Osteoblast (primary cell): ENCODE measurements around the gene DNER. TPM values are rescaled to one million over a fixed set of nuclear protein-coding genes. Genes with fewer than 3 reads are reported as not detected.

Experiments
- DNase-seq: peaks from one replicate; pipeline ENCODE4 v3.0.0; 2011; ENCODE audit warnings: low spot score, mixed read lengths; ENCODE audit not compliant: insufficient read length; ENCODE audit errors: missing footprints
- H2AFZ ChIP-seq: 2 replicates; pipeline ENCODE4 v1.6.0; 2011; ENCODE audit warnings: mild to moderate bottlenecking, low read length
- H3K27ac ChIP-seq: 2 replicates; pipeline ENCODE4 v1.5.1; 2011; ENCODE audit warnings: mild to moderate bottlenecking, low read depth, low read length, moderate library complexity
- H3K27me3 ChIP-seq: 2 replicates; pipeline ENCODE4 v1.6.0; 2012; ENCODE audit warnings: mild to moderate bottlenecking, control low read depth, inconsistent platforms, low read length, moderate library complexity; ENCODE audit not compliant: insufficient read depth
- H3K36me3 ChIP-seq: 2 replicates; pipeline ENCODE4 v1.5.1; 2011; ENCODE audit warnings: mild to moderate bottlenecking, low read length, control low read depth, moderate library complexity; ENCODE audit not compliant: insufficient read depth
- H3K4me1 ChIP-seq: 2 replicates; pipeline ENCODE4 v1.5.1; 2011; ENCODE audit warnings: mild to moderate bottlenecking, low read length, control low read depth, moderate library complexity; ENCODE audit not compliant: insufficient read depth
- H3K4me2 ChIP-seq: 2 replicates; pipeline ENCODE4 v1.6.0; 2011; ENCODE audit warnings: mild to moderate bottlenecking, low read length; ENCODE audit not compliant: insufficient read depth
- H3K4me3 ChIP-seq: fragments of 200-600 bp; sonication (generic); 3 replicates; pipeline ENCODE4 v1.5.1; 2012; ENCODE audit warnings: mild to moderate bottlenecking, low read length, inconsistent platforms; ENCODE audit not compliant: insufficient read depth
- H3K79me2 ChIP-seq: 2 replicates; pipeline ENCODE4 v1.6.0; 2012; ENCODE audit warnings: mild to moderate bottlenecking, low read length, control low read depth, inconsistent platforms; ENCODE audit not compliant: insufficient read depth
- H3K9me3 ChIP-seq: 2 replicates; pipeline ENCODE4 v1.5.1; 2011; ENCODE audit warnings: low read depth, low read length, control low read depth
- H4K20me1 ChIP-seq: 2 replicates; pipeline ENCODE4 v1.6.0; 2012; ENCODE audit warnings: mild to moderate bottlenecking, low read length, control low read depth; ENCODE audit not compliant: insufficient read depth
- total RNA-seq: library from RNA; depleted of rRNA; stranded (reverse); fragments of >200 nt; gene quantifications from 2 replicates; pipeline ENCODE4 v1.2.3, GENCODE V29; 2012
- TF ChIP-seq, protein P1 (sequence below): IDR thresholded peaks from 2 replicates; pipeline ENCODE4 v1.5.1; 2011; ENCODE audit warnings: mild to moderate bottlenecking, low read depth, low read length, moderate library complexity; ENCODE audit errors: extremely low read depth

DNER gene
- total RNA-seq, 1 donor, result 0.36 TPM

DNA sequence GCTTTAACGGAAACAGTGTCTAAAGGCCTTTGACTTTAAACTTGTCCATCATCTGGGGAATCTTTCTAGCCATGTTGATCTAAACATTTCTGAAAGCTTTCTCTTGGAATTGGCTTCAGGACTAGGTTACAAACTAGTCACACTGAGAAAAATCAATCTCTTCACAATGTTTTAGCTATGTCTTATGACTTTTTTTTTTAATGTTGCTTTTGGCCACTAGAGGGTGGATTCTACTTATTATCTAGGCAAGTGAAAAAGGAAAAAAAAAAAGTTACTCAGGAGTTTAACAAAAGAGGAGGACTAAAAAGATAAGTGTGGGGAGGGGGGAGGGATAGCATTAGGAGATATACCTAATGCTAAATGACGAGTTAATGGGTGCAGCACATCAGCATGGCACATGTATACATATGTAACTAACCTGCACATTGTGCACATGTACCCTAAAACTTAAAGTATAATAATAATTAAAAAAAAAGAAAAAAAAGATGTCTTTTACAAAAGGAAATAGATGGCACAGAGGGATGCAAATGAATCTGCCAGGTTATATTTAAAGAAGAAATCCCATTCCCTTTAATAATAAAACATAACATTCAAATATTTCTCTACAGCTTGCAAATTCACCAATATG, 282.9 kb downstream of the DNER start:
- no peaks in the 10 kb centered on the region for H3K4me1 ChIP-seq
- H2AFZ ChIP-seq, result no peak overlapping the region
- peaks cover 3% of the 10 kb centered on the region for H3K9me3 ChIP-seq
- H3K27ac ChIP-seq, result no peak overlapping the region
- H3K79me2 ChIP-seq, result no peaks in the 10 kb centered on the region
- peak; percentile 18 for DNase-seq
- no peaks in the 10 kb centered on the region for H3K36me3 ChIP-seq
- H4K20me1 ChIP-seq, result no peaks in the 10 kb centered on the region
- H3K27me3 ChIP-seq, result no peaks in the 10 kb centered on the region
- H3K4me2 ChIP-seq, result no peak overlapping the region
- TF ChIP-seq, protein P1, sequence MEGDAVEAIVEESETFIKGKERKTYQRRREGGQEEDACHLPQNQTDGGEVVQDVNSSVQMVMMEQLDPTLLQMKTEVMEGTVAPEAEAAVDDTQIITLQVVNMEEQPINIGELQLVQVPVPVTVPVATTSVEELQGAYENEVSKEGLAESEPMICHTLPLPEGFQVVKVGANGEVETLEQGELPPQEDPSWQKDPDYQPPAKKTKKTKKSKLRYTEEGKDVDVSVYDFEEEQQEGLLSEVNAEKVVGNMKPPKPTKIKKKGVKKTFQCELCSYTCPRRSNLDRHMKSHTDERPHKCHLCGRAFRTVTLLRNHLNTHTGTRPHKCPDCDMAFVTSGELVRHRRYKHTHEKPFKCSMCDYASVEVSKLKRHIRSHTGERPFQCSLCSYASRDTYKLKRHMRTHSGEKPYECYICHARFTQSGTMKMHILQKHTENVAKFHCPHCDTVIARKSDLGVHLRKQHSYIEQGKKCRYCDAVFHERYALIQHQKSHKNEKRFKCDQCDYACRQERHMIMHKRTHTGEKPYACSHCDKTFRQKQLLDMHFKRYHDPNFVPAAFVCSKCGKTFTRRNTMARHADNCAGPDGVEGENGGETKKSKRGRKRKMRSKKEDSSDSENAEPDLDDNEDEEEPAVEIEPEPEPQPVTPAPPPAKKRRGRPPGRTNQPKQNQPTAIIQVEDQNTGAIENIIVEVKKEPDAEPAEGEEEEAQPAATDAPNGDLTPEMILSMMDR, result peak; percentile 55
- H3K4me3 ChIP-seq, result no peak overlapping the region

DNA sequence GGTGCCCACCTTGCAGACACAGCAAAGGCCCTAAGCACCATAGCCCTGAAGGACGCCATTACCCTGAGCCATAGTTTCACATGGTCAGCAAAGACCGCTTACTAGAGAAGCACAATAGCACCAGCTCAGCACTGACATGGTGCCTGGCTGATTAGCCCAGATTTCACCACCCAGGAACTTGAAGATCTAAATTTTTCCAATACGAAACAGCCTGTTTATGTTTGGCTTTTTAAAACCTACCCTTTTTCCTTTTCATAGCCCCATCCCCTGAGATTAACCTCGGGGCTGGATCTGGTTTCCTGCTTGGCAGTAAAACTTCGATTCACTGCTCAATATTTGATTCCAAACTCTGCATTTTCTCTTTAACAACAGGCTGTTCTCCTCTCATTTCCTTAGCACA, 284.8 kb downstream of the DNER start:
- Histone ChIP-seq H3K79me2 (no peaks in the 10 kb centered on the region), H3K9me3 (no peaks in the 10 kb centered on the region), H3K4me3 (no peak overlapping the region), H3K27me3 (no peaks in the 10 kb centered on the region), H3K4me1 (no peaks in the 10 kb centered on the region), H2AFZ (peak overlapping the region; percentile 56), H3K4me2 (no peak overlapping the region), H3K27ac (no peak overlapping the region), H4K20me1 (no peaks in the 10 kb centered on the region), H3K36me3 (no peaks in the 10 kb centered on the region)
- DNase-seq, result no peak
- TF ChIP-seq, protein P1, result no peak

DNA sequence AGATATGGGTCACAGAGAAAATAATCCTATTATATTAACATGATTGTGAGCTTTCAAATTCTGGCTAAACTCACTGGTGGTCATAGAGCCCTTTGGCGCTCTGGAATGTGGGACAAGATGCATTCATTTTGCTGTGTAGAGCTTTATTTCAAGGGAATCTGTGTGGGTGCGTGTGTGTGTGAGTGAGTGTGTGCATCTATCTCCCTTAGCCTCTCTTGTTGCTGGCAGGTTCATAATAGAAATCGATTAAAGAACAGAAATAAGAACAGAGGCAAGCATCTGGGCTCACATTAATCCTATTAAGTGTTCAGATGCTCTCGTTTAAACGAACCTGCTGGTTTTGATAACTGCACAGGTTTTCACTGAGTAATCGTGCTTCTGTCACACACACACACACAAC, 287.9 kb downstream of the DNER start:
- Histone ChIP-seq H3K36me3 (no peaks in the 10 kb centered on the region), H3K4me2 (no peak overlapping the region), H3K27me3 (no peaks in the 10 kb centered on the region), H4K20me1 (no peaks in the 10 kb centered on the region), H3K27ac (no peak overlapping the region), H2AFZ (no peak overlapping the region), H3K79me2 (no peaks in the 10 kb centered on the region), H3K4me1 (no peaks in the 10 kb centered on the region), H3K4me3 (no peak overlapping the region), H3K9me3 (no peaks in the 10 kb centered on the region)
- TF ChIP-seq, protein P1, result no peak
- no peak for DNase-seq

DNA sequence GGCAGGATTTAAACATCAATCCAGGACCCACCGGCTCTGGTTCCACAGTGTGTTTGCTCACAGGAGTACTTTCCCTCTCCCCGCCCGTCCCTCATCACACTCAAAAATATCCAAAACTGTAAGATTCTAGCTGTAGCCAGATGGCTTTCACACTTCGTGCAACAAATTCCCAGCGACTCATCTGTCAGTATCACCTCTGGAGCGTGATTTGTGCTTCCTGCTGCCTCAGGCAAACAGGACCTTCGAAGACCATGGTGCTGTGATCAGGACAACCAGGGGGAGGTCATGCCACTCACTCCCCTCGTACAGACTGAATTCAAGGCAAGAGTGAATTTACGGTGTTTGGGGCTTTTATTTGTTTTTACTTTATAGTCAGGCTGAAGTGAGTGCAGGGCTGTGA, 288.8 kb downstream of the DNER start:
- TF ChIP-seq, protein P1, result no peak
- Histone ChIP-seq H3K4me1 (no peaks in the 10 kb centered on the region), H2AFZ (no peak overlapping the region), H3K9me3 (no peaks in the 10 kb centered on the region), H3K36me3 (no peaks in the 10 kb centered on the region), H3K27me3 (no peaks in the 10 kb centered on the region), H3K79me2 (no peaks in the 10 kb centered on the region), H3K4me2 (no peak overlapping the region), H3K4me3 (no peak overlapping the region), H4K20me1 (no peaks in the 10 kb centered on the region), H3K27ac (no peak overlapping the region)
- DNase-seq, result no peak
